Left ventricle myocardium inferior (tissue), 1 donor: Measurements from ENCODE around the gene RFLNA. TPM values are rescaled to one million over a fixed set of nuclear protein-coding genes. Genes with fewer than 3 reads are reported as not detected.

Experiments
- DNase-seq: peaks from one replicate; pipeline ENCODE4 v3.0.0-alpha.2; 2020
- H3K27ac ChIP-seq: fragments of 200-600 bp; replicated peaks from 2 replicates; pipeline ENCODE4 v1.8.0; 2021
- H3K27me3 ChIP-seq: fragments of 200-600 bp; 2 replicates; pipeline ENCODE4 v1.8.0; 2021; ENCODE audit warnings: low read depth
- H3K36me3 ChIP-seq: fragments of 200-600 bp; 2 replicates; pipeline ENCODE4 v1.8.0; 2021
- H3K4me1 ChIP-seq: fragments of 200-600 bp; 2 replicates; pipeline ENCODE4 v1.8.0; 2021
- H3K4me3 ChIP-seq: fragments of 200-600 bp; 2 replicates; pipeline ENCODE4 v1.8.0; 2021; ENCODE audit warnings: mild to moderate bottlenecking, moderate library complexity
- H3K9me3 ChIP-seq: fragments of 200-600 bp; replicated peaks from 2 replicates; pipeline ENCODE4 v1.8.0; 2021
- CTCF ChIP-seq: fragments of 200-600 bp; IDR thresholded peaks from 2 replicates; pipeline ENCODE4 v1.8.0; 2021; ENCODE audit warnings: antibody characterized with exemption, mild to moderate bottlenecking, borderline replicate concordance
- intact Hi-C: fragments of 100-400 bp; cut with micrococcal nuclease; formaldehyde crosslinking; loops from one replicate; pipeline ENCODE4 v1.11.0; 2022
- total RNA-seq: library from RNA; stranded (reverse); fragmentation: NEBNext Ultra II Directional; extraction: Animal tissue kit (Norgen Biotek cat#: 25700); gene quantifications from one replicate; pipeline ENCODE4 v1.2.1, GENCODE V29; 2021
- donor health status: DM: no; HTN: yes; CAD: no; lungs with severe emphysema.

Gene RFLNA
- total RNA-seq, 1 donor from 2014 or later, result 0.27 TPM

GRCh38 chr12:124305136-124305535 lies 10.2 kb downstream of the RFLNA start:
- TF ChIP-seq CTCF, result no peak
- H3K27me3 ChIP-seq, result peaks cover 23% of the 10 kb centered on the region
- no peak overlapping the region for H3K27ac ChIP-seq
- H3K4me3 ChIP-seq, result no peak overlapping the region
- intact Hi-C loops, result no loop called here
- DNase-seq, result no peak
- H3K9me3 ChIP-seq, result no peaks in the 10 kb centered on the region
- no peaks in the 10 kb centered on the region for H3K36me3 ChIP-seq
- H3K4me1 ChIP-seq, result no peaks in the 10 kb centered on the region

- Histone ChIP-seq H3K4me3 (no peak overlapping the region), H3K9me3 (no peaks in the 10 kb centered on the region), H3K27me3 (peaks cover 21% of the 10 kb centered on the region), H3K4me1 (no peaks in the 10 kb centered on the region), H3K36me3 (no peaks in the 10 kb centered on the region), H3K27ac (no peak overlapping the region)
- DNase-seq, result no peak
- intact Hi-C loops, result no loop called here
- TF ChIP-seq CTCF, result no peak
These were observed 11.1 kb downstream of the RFLNA start for GRCh38 chr12:124305776-124306685.

DNA sequence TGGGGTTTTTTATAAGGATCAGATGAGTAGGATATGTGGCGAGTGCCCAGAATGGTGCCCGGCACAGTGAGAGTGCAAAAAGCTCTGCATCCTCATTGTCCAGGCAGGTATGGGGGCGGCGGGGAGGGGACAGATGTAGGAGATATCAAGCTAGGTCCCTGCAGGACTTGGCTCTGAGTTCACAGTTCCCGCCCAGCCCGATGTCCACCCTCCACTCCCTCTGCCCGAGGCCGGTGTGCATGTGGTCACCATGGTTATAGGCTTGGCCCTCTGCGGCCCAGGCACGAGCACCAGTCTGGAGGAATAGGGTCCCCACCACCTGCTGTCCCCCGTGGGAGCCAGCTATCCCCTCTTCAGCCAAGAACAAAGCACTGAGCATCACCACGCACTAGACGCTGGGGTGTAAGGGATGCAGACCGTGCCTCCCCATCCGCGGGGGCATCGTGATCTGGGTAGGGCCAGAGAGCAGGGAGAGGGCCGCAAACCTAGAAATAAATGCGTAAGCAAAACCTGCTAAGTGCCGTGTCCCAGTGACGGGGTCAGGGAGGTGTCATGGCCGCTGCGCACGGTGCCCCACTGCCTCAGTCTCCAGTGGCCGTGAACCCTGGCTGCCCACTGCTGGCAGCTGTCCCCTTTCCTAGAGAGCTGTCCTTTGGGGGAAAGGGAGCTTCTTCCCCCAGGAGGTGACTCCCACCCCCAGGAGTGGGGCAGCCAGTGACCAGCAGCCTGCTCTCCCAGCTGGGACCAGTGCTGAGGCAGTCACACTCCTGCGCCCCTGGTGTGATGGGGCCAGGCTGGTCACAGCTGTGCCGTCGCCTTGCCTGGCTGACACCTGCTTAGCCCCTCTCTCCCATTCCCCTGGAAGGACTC lies 12.0 kb downstream of the RFLNA start:
- Histone ChIP-seq H3K27ac (no peak overlapping the region), H3K36me3 (no peaks in the 10 kb centered on the region), H3K27me3 (peaks cover 12% of the 10 kb centered on the region), H3K9me3 (no peaks in the 10 kb centered on the region), H3K4me1 (no peaks in the 10 kb centered on the region), H3K4me3 (no peak overlapping the region)
- intact Hi-C loops, result no loop called here
- DNase-seq, result no peak
- no peak for TF ChIP-seq CTCF

- no peak overlapping the region for H3K4me3 ChIP-seq
- no peak for DNase-seq
- H3K4me1 ChIP-seq, result no peaks in the 10 kb centered on the region
- no peaks in the 10 kb centered on the region for H3K9me3 ChIP-seq
- H3K36me3 ChIP-seq, result no peaks in the 10 kb centered on the region
- TF ChIP-seq CTCF, result no peak
- intact Hi-C loops, result no loop called here
- no peak overlapping the region for H3K27ac ChIP-seq
- H3K27me3 ChIP-seq, result peaks cover 9% of the 10 kb centered on the region
These were observed 12.6 kb downstream of the RFLNA start for GRCh38 chr12:124307556-124307825.

DNA sequence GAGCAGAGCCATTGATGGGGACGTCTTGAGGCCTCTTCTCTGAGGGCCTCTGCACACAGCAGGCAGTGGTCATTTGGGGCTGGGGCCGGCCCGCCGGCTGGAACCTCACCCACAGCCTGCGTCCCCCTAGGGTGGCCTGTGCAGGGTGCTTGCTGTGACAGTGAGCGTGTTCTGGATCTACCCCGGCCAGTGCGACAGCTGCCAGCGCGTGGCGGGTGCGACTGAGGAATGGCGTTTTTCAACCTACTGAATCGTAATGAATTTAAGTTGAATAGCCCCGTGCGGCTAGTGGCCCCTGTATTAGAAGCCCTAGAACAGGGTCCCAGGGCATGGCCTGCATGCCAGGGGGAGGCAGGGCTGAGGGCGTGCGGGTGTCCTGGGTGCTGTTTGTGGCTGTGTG lies 13.8 kb downstream of the RFLNA start:
- H3K36me3 ChIP-seq, result no peaks in the 10 kb centered on the region
- no peaks in the 10 kb centered on the region for H3K27me3 ChIP-seq
- TF ChIP-seq CTCF, result no peak
- intact Hi-C loops, result no loop called here
- no peaks in the 10 kb centered on the region for H3K4me1 ChIP-seq
- no peak overlapping the region for H3K27ac ChIP-seq
- no peaks in the 10 kb centered on the region for H3K9me3 ChIP-seq
- no peak for DNase-seq
- H3K4me3 ChIP-seq, result no peak overlapping the region
